Cardiac muscle cell (in vitro differentiated cells and primary cell): Measurements from ENCODE around the gene PIEZO2. TPM values are rescaled to one million over a fixed set of nuclear protein-coding genes. Genes with fewer than 3 reads are reported as not detected.

ENCODE experiments used
- DNase-seq, 2 donors: peaks; one replicate each; pipeline versions ENCODE4 v3.0.0 to v3.0.0-alpha.2; 2010 to 2017; ENCODE audit warnings: low read depth in 1 of 2, low spot score in 1 of 2
- H3K27ac ChIP-seq: fragments of 200-600 bp; sonication (generic); 2 replicates; pipeline ENCODE4 v1.5.1; 2016
- H3K27me3 ChIP-seq: fragments of 200-600 bp; sonication (generic); 2 replicates; pipeline ENCODE4 v1.6.0; 2016; ENCODE audit warnings: control low read depth
- H3K36me3 ChIP-seq: fragments of 200-600 bp; sonication (generic); 2 replicates; pipeline ENCODE4 v1.5.1; 2016; ENCODE audit warnings: control low read depth
- H3K4me1 ChIP-seq: fragments of 200-600 bp; sonication (generic); 2 replicates; pipeline ENCODE4 v1.8.1; 2017; ENCODE audit warnings: low read depth, mild to moderate bottlenecking, mixed run types
- H3K4me3 ChIP-seq: fragments of 200-600 bp; sonication (generic); 2 replicates; pipeline ENCODE4 v1.5.1; 2016; ENCODE audit warnings: mild to moderate bottlenecking
- H3K9me3 ChIP-seq: fragments of 200-600 bp; sonication (generic); 2 replicates; pipeline ENCODE4 v1.5.1; 2017; ENCODE audit warnings: low read depth, mild to moderate bottlenecking, control low read depth
- CTCF ChIP-seq: IDR thresholded peaks from 2 replicates; pipeline ENCODE4 v1.5.1; 2012; ENCODE audit warnings: low read depth, mild to moderate bottlenecking, low read length
- polyA plus RNA-seq: library from polyadenylated mRNA; unstranded; fragments of >200 nt; fragmentation: Nextera tagmentation; extraction: Ambion mirVana; gene quantifications from 2 replicates; pipeline ENCODE4 v1.2.1, GENCODE V29; 2016
- total RNA-seq: library from RNA; depleted of rRNA; stranded (reverse); fragments of >200 nt; gene quantifications from 2 replicates; pipeline ENCODE4 v1.2.3, GENCODE V29; 2016

The PIEZO2 gene
- total and polyA plus RNA-seq, 2 experiments from 2014 or later, result 0.04 to 0.69 TPM

- Histone ChIP-seq H3K4me1 (no peaks in the 10 kb centered on the region), H3K27me3 (no peaks in the 10 kb centered on the region), H3K36me3 (no peaks in the 10 kb centered on the region), H3K9me3 (no peaks in the 10 kb centered on the region), H3K27ac (no peak overlapping the region), H3K4me3 (no peak overlapping the region)
- no peak for TF ChIP-seq CTCF
- DNase-seq, result no peak
These were observed 459.4 kb downstream of the PIEZO2 start for GRCh38 chr18:10690035-10690329.

- no peak overlapping the region for H3K27ac ChIP-seq
These were observed 459.9 kb downstream of the PIEZO2 start for GRCh38 chr18:10689236-10690034.

GRCh38 chr18:10688766-10689165 lies 460.6 kb downstream of the PIEZO2 start:
- Histone ChIP-seq H3K4me1 (no peaks in the 10 kb centered on the region), H3K27ac (no peak overlapping the region), H3K4me3 (no peak overlapping the region), H3K27me3 (no peaks in the 10 kb centered on the region), H3K36me3 (no peaks in the 10 kb centered on the region), H3K9me3 (no peaks in the 10 kb centered on the region)
- TF ChIP-seq CTCF, result no peak
- DNase-seq, result no peak

More at GRCh38 chr18:10689236-10690034, 459.9 kb downstream of the PIEZO2 start:
- no peaks in the 10 kb centered on the region for H3K4me1 ChIP-seq
- H3K9me3 ChIP-seq, result no peaks in the 10 kb centered on the region
- H3K4me3 ChIP-seq, result no peak overlapping the region
- H3K27me3 ChIP-seq, result no peaks in the 10 kb centered on the region
- H3K36me3 ChIP-seq, result no peaks in the 10 kb centered on the region
- no peak for DNase-seq
- no peak for TF ChIP-seq CTCF

GRCh38 chr18:10687161-10687925 lies 462.0 kb downstream of the PIEZO2 start:
- DNase-seq, result no peak

GRCh38 chr18:10686308-10686707 lies 463.1 kb downstream of the PIEZO2 start:
- TF ChIP-seq CTCF, result no peak
- no peak for DNase-seq
- H3K27ac ChIP-seq, result no peak overlapping the region

More at GRCh38 chr18:10687161-10687925, 462.0 kb downstream of the PIEZO2 start:
- Histone ChIP-seq H3K36me3 (no peaks in the 10 kb centered on the region), H3K4me3 (no peak overlapping the region), H3K27me3 (no peaks in the 10 kb centered on the region), H3K27ac (no peak overlapping the region), H3K9me3 (no peaks in the 10 kb centered on the region), H3K4me1 (no peaks in the 10 kb centered on the region)
- TF ChIP-seq CTCF, result no peak

More at GRCh38 chr18:10686308-10686707, 463.1 kb downstream of the PIEZO2 start:
- no peak overlapping the region for H3K4me3 ChIP-seq
- no peaks in the 10 kb centered on the region for H3K36me3 ChIP-seq
- no peaks in the 10 kb centered on the region for H3K9me3 ChIP-seq
- no peaks in the 10 kb centered on the region for H3K27me3 ChIP-seq
- H3K4me1 ChIP-seq, result no peaks in the 10 kb centered on the region
